Measurements from ENCODE around the gene NR2C2AP.

DNA sequence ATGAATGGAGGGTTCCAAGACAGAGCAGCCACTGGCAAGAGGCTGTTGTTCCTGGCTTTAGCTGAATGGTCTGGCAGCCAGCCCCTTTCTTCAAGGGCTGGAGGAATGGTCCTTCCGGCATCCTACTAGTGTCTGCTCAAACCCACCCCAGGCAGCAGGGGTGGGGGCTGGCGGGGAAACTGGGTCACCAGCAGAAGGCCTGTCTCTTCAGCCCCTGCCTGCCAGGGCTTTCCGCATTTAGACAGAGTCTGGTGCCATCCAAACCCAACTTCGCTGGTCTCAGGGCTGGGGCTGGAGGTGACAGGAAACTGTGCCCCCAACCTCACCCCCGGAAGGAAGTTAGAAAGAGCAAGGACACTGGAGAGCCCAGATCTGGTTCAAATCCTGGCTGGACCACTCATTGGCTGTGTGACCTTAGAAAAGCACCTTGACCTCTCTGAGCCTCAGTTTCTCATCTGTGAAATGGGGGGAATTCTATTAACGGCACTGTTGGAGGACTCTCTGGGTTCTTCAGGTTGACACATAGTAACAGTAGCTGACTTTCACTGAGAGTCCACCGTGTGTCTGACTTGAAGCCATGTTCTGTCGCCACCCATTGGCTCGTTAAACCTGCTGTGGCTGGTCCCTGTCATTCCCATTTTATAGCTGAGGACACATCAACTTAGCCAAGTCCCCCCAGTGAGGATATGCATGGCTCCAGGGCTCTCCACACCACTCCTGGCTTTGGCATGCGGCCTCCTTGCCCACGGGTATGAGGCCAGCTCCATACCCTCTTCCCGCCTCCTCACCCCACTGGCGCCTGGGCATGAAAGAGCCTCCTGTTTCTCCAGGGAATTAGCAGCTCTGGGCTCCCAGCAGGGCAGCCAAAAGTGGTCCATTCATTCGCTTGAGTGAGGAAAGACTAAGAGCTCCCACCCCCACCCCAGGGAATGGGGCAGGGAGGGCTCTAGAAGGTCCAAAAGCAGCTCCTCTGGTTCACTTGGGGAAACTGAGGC is 2.5 kb upstream of the NR2C2AP start:
- TF ChIP-seq, protein P1, sequence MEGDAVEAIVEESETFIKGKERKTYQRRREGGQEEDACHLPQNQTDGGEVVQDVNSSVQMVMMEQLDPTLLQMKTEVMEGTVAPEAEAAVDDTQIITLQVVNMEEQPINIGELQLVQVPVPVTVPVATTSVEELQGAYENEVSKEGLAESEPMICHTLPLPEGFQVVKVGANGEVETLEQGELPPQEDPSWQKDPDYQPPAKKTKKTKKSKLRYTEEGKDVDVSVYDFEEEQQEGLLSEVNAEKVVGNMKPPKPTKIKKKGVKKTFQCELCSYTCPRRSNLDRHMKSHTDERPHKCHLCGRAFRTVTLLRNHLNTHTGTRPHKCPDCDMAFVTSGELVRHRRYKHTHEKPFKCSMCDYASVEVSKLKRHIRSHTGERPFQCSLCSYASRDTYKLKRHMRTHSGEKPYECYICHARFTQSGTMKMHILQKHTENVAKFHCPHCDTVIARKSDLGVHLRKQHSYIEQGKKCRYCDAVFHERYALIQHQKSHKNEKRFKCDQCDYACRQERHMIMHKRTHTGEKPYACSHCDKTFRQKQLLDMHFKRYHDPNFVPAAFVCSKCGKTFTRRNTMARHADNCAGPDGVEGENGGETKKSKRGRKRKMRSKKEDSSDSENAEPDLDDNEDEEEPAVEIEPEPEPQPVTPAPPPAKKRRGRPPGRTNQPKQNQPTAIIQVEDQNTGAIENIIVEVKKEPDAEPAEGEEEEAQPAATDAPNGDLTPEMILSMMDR (IDR thresholded peaks at IDR 0.05; ENCODE audit: low read depth, low read length, poor library complexity, severe bottlenecking), result no peak
- no peak for TF ChIP-seq EZH2phosphoT487 (IDR thresholded peaks at IDR 0.05; ENCODE audit: borderline replicate concordance, low read length)

All from DOHH2 (cell line).